Tibial nerve (tissue), 4 donors: ENCODE results near the gene HOXD10.

Experiments used
- CTCF ChIP-seq, 5 experiments: fragments of 200-600 bp in 3 of 5; fragments of 450-650 bp in 2 of 5; sonication (generic) in 3 of 5; IDR thresholded peaks; one replicate each; pipeline ENCODE4 v1.5.1; 2016 to 2019; ENCODE audit warnings: antibody characterized with exemption in 5 of 5, mild to moderate bottlenecking in 3 of 5, moderate library complexity in 2 of 5
- EP300 ChIP-seq, 2 donors: sonication (generic); formaldehyde crosslinking; IDR thresholded peaks; one replicate each; pipeline ENCODE4 v1.6.1; 2017; ENCODE audit warnings: antibody characterized with exemption in 2 of 2, mild to moderate bottlenecking in 1 of 2
- POLR2A ChIP-seq, 2 donors: fragments of 450-650 bp; IDR thresholded peaks; one replicate each; pipeline ENCODE4 v1.6.1; 2017; ENCODE audit warnings: antibody characterized with exemption in 2 of 2, mild to moderate bottlenecking in 2 of 2, moderate library complexity in 2 of 2

GRCh38 chr2:176118601-176119339 is 2.2 kb downstream of the HOXD10 start:
- TF ChIP-seq CTCF (IDR thresholded peaks at IDR 0.05) (peak in 2 of 5 experiments; percentile 14 to 15), POLR2A (IDR thresholded peaks at IDR 0.05) (no peak), EP300 (IDR thresholded peaks at IDR 0.05) (no peak)
